Mesendoderm (in vitro differentiated cells): ENCODE measurements around the gene MPPED1.

Experiments
- DNase-seq: peaks from one replicate; pipeline ENCODE4 v3.0.0; 2013
- H2AK5ac ChIP-seq: 2 replicates; pipeline ENCODE4 v1.6.1; 2013; ENCODE audit warnings: low read length, inconsistent platforms
- H2BK120ac ChIP-seq: 2 replicates; pipeline ENCODE4 v1.6.1; 2013; ENCODE audit warnings: low read depth, mild to moderate bottlenecking, low read length, moderate library complexity, mixed read lengths
- H2BK15ac ChIP-seq: replicated peaks from 2 replicates; pipeline ENCODE4 v1.6.1; 2013; ENCODE audit warnings: low read depth, mild to moderate bottlenecking, moderate library complexity
- H2BK5ac ChIP-seq: 2 replicates; pipeline ENCODE4 v1.6.1; 2013; ENCODE audit warnings: low read length, inconsistent platforms
- H3K18ac ChIP-seq: 2 replicates; pipeline ENCODE4 v1.6.1; 2013; ENCODE audit warnings: mild to moderate bottlenecking, low read length, mixed read lengths
- H3K23ac ChIP-seq: one replicate; pipeline ENCODE4 v1.6.1; 2013; ENCODE audit warnings: low read length
- H3K27ac ChIP-seq: 2 replicates; pipeline ENCODE4 v1.5.1; 2013; ENCODE audit warnings: low read depth, mild to moderate bottlenecking, inconsistent platforms, low read length, moderate library complexity
- H3K27me3 ChIP-seq: 2 replicates; pipeline ENCODE4 v1.6.1; 2013; ENCODE audit warnings: low read length, control low read depth, mild to moderate bottlenecking, inconsistent platforms; ENCODE audit not compliant: insufficient read depth, poor library complexity
- H3K36me3 ChIP-seq: 2 replicates; pipeline ENCODE4 v1.6.1; 2013; ENCODE audit warnings: low read length, inconsistent platforms; ENCODE audit not compliant: control insufficient read depth, insufficient read depth
- H3K4ac ChIP-seq: one replicate; pipeline ENCODE4 v1.6.1; 2013; ENCODE audit warnings: low read depth, mild to moderate bottlenecking, low read length, moderate library complexity
- H3K4me1 ChIP-seq: 2 replicates; pipeline ENCODE4 v1.6.1; 2013; ENCODE audit warnings: low read depth, low read length, inconsistent platforms; ENCODE audit not compliant: control insufficient read depth
- H3K4me2 ChIP-seq: 2 replicates; pipeline ENCODE4 v1.6.1; 2013; ENCODE audit warnings: low read length
- H3K4me3 ChIP-seq: 2 replicates; pipeline ENCODE4 v1.5.1; 2013; ENCODE audit warnings: mild to moderate bottlenecking, low read length
- H3K56ac ChIP-seq: one replicate; pipeline ENCODE4 v1.6.1; 2013; ENCODE audit warnings: low read length
- H3K79me1 ChIP-seq: 2 replicates; pipeline ENCODE4 v1.6.1; 2013; ENCODE audit warnings: low read length, inconsistent platforms
- H3K79me2 ChIP-seq: 2 replicates; pipeline ENCODE4 v1.6.1; 2013; ENCODE audit warnings: mild to moderate bottlenecking, low read length; ENCODE audit not compliant: control insufficient read depth, insufficient read depth
- H3K9ac ChIP-seq: 2 replicates; pipeline ENCODE4 v1.6.1; 2013; ENCODE audit warnings: low read length, inconsistent platforms
- H4K5ac ChIP-seq: one replicate; pipeline ENCODE4 v1.6.1; 2013; ENCODE audit warnings: low read length
- H4K8ac ChIP-seq: one replicate; pipeline ENCODE4 v1.6.1; 2013; ENCODE audit warnings: low read depth, mild to moderate bottlenecking, control low read depth, low read length, moderate library complexity
- WGBS: extraction: QIAGEN DNeasy Blood & Tissue Kit; methylation state at CpG from one replicate; pipeline ENCODE4 v1.1.7; 2013; ENCODE audit warnings: low lambda C conversion rate, missing lambda C conversion rate; ENCODE audit not compliant: insufficient coverage; ENCODE audit errors: extremely low coverage; 5-methylcytosine and 5-hydroxymethylcytosine counted together

The MPPED1 gene

DNA sequence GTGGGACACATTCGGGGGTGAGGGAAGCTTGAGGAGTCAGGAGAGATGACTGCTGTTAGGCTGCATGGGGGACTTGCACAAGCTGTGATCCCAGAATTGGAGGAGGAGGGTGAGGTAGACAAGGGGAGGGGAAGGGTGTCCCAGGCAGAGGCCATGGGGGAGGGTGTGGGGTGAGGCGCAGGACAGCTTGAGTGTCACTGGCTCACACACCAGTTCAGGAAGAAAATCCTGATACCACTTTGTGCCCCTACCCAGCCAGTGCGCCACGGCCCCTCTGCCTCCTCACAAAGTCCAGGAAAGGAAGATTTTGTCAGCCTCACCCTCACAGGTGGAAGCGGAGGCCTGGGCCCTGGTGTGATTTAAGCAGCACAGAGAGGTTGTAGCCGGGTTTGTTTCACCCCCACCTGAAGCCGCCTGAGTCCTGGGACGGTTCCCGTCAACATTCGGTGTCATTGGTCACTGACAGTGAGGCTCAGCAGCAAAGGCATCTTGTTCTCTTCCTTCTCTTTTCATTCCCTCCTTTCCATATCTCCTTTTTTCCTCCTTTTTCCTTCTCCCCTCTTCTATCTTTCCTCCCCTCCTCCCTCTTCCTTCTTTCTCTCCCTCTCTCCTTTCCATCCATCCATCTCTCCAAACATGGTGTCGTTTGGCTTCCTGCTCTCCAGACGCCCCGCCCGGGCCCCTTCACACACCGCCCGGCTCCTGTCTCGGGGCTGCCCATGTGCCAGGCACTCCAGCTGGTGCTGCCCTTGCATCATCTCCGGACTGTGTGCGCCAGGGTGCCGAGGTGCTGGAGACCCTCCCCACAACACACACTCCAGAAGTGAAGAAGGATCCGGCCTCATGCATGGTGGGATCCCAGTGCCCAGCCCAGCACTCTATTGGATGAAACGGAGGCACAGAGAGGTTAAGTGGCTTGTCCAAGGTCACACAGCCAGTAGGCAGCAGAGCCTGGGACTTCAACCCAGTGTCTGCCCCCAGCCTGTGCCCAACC, 89.3 kb downstream of the MPPED1 start:
- Histone ChIP-seq H3K4me3 (no peak overlapping the region), H3K36me3 (no peaks in the 10 kb centered on the region), H2BK15ac (no peak overlapping the region), H3K27me3 (no peaks in the 10 kb centered on the region), H3K9ac (no peak overlapping the region), H2AK5ac (no peak overlapping the region), H3K79me1 (no peaks in the 10 kb centered on the region), H3K4me2 (no peak overlapping the region), H2BK120ac (no peak overlapping the region), H4K8ac (no peak overlapping the region), H3K4ac (no peak overlapping the region), H3K4me1 (no peaks in the 10 kb centered on the region), H4K5ac (no peak overlapping the region), H2BK5ac (no peak overlapping the region), H3K79me2 (no peaks in the 10 kb centered on the region), H3K27ac (no peak overlapping the region), H3K18ac (no peak overlapping the region), H3K56ac (no peak overlapping the region), H3K23ac (no peak overlapping the region)
- no CpG with 5 or more reads among the region's 22 CpGs for WGBS
- no peak for DNase-seq

DNA sequence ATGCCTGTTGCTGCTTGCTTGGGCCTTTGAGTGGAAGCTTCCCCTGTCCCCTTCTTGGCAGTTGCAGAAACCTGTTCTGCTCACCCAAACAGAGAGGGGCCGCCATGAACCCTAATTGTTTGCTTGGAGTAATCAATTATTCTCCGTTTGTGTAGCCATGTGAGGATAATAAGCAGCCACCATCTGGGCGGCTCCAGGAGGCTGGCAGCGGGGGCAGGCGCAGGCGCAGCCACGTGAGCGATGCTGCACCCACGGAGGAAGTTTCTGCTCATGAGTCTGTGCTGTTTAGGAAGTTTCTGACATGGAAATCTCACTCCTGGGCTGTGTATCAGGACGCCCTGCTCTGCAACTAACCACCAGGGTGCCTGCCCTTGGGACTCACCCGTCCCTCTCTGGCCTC, 90.1 kb downstream of the MPPED1 start:
- H2BK5ac ChIP-seq, result no peak overlapping the region
- no peaks in the 10 kb centered on the region for H3K79me1 ChIP-seq
- no peaks in the 10 kb centered on the region for H3K36me3 ChIP-seq
- H3K4me1 ChIP-seq, result no peaks in the 10 kb centered on the region
- WGBS, result no CpG with 5 or more reads among the region's 11 CpGs
- H3K23ac ChIP-seq, result no peak overlapping the region
- H3K56ac ChIP-seq, result no peak overlapping the region
- no peak overlapping the region for H2BK15ac ChIP-seq
- H3K27ac ChIP-seq, result no peak overlapping the region
- no peak overlapping the region for H2AK5ac ChIP-seq
- H3K18ac ChIP-seq, result no peak overlapping the region
- H2BK120ac ChIP-seq, result no peak overlapping the region
- H3K4me2 ChIP-seq, result no peak overlapping the region
- no peaks in the 10 kb centered on the region for H3K79me2 ChIP-seq
- no peak overlapping the region for H3K9ac ChIP-seq
- no peak for DNase-seq
- H3K4me3 ChIP-seq, result no peak overlapping the region
- no peak overlapping the region for H4K5ac ChIP-seq
- no peak overlapping the region for H4K8ac ChIP-seq
- H3K4ac ChIP-seq, result no peak overlapping the region
- no peaks in the 10 kb centered on the region for H3K27me3 ChIP-seq

DNA sequence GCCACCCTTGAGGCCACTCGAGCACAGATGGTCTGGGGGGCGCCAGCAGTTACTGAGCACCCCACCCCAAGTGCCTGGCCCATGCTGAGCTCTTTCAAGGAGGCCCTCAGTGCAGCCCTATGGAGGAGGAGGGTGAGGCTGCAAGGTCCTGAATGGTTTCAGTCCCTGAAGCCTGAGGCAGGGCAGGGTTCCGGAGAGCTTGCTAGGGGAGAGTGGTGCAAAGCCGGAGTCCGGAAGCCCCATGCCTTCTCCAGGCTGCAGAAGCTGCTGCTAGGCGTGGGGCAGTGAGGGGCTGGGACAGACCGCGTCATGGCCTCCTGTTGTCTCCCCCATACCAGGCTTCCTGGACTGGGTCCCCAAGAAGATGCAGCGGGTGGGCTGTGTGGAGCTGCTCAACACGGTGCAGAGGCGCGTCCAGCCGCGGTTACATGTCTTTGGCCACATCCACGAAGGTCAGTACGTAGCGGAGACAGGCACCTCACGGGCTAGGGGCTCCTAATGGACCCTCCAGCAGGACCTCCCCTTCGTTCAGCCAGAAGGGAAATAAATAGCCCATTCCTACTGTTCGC, 90.6 kb downstream of the MPPED1 start:
- Histone ChIP-seq H2AK5ac (no peak overlapping the region), H3K4ac (no peak overlapping the region), H2BK120ac (no peak overlapping the region), H3K79me2 (no peaks in the 10 kb centered on the region), H4K8ac (no peak overlapping the region), H3K18ac (no peak overlapping the region), H3K27me3 (no peaks in the 10 kb centered on the region), H2BK5ac (no peak overlapping the region), H3K23ac (no peak overlapping the region), H4K5ac (no peak overlapping the region), H3K4me2 (no peak overlapping the region), H2BK15ac (no peak overlapping the region), H3K4me3 (no peak overlapping the region), H3K9ac (no peak overlapping the region), H3K27ac (no peak overlapping the region), H3K79me1 (no peaks in the 10 kb centered on the region), H3K36me3 (no peaks in the 10 kb centered on the region), H3K56ac (no peak overlapping the region), H3K4me1 (no peaks in the 10 kb centered on the region)
- no peak for DNase-seq
- WGBS, result no CpG with 5 or more reads among the region's 20 CpGs

DNA sequence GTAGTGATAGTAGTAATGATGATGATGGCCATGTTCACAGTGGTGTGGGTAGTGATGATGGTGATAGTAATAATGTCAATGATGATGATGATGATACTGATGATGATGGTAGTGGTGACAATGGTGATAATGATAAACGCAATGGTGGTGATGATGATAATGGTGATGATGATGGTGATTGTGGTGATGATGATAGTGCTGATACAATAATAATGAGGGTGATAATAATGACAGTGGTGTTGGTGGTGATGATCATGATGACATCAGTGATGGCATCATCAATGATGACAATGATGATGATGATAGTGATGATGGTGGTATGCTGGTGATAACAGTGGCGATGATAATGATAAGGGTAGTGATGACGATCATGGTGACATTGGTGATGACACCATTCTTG, 92.3 kb downstream of the MPPED1 start:
- Histone ChIP-seq H3K4me1 (no peaks in the 10 kb centered on the region), H3K56ac (no peak overlapping the region), H2BK15ac (no peak overlapping the region), H4K5ac (no peak overlapping the region), H2BK5ac (no peak overlapping the region), H3K4ac (no peak overlapping the region), H3K27me3 (no peaks in the 10 kb centered on the region), H3K4me2 (no peak overlapping the region), H3K23ac (no peak overlapping the region), H3K79me2 (no peaks in the 10 kb centered on the region), H2AK5ac (no peak overlapping the region), H2BK120ac (no peak overlapping the region), H3K18ac (no peak overlapping the region), H3K9ac (no peak overlapping the region), H3K27ac (no peak overlapping the region), H3K36me3 (no peaks in the 10 kb centered on the region), H3K4me3 (no peak overlapping the region), H3K79me1 (no peaks in the 10 kb centered on the region), H4K8ac (no peak overlapping the region)
- no peak for DNase-seq
- WGBS, result no CpG with 5 or more reads among the region's 3 CpGs

DNA sequence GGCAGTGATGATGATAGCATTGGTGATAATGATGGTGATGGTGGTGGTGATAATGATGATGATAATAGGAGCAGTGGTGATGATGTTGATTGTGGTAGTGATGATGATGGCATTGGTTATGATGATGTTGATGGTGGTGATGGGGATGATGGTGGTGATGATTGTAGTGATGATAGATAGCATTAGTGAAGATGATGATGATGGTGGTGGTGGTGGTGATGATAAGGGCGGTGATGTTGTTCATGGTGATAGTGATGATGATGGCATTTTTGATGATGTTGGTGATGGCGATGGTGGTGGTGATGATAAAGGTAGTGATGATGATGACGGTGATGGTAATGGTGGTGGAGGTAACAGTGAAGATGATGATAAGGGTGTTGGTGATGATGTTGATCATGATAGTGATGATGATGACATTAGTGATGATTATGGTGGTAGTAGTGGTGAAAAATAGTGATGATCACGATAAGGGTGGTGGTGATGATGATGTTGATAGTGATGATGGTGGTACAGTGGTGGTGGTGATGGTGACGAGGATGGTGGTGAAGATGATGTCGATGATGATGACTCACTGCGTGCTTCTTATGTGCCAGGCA, 93.0 kb downstream of the MPPED1 start:
- Histone ChIP-seq H2BK5ac (no peak overlapping the region), H3K27me3 (no peaks in the 10 kb centered on the region), H2AK5ac (no peak overlapping the region), H3K79me1 (no peaks in the 10 kb centered on the region), H3K4me3 (no peak overlapping the region), H4K5ac (no peak overlapping the region), H3K79me2 (no peaks in the 10 kb centered on the region), H2BK15ac (no peak overlapping the region), H3K27ac (no peak overlapping the region), H2BK120ac (no peak overlapping the region), H3K36me3 (no peaks in the 10 kb centered on the region), H3K4ac (no peak overlapping the region), H3K18ac (no peak overlapping the region), H4K8ac (no peak overlapping the region), H3K23ac (no peak overlapping the region), H3K4me2 (no peak overlapping the region), H3K4me1 (no peaks in the 10 kb centered on the region), H3K9ac (no peak overlapping the region), H3K56ac (no peak overlapping the region)
- no peak for DNase-seq
- WGBS, result no CpG with 5 or more reads among the region's 7 CpGs
